MM.1S (cell line): ENCODE results near the gene ANKMY1.

Experiments used
- DNase-seq: peaks from one replicate; pipeline ENCODE4 v3.0.0-alpha.2; 2015
- H2AFZ ChIP-seq: fragments of 300-600 bp; sonication (generic); 2 replicates; pipeline ENCODE4 v1.6.0; 2016; ENCODE audit warnings: antibody characterized with exemption, low read length
- H3F3A ChIP-seq: fragments of 300-600 bp; sonication (generic); 2 replicates; pipeline ENCODE4 v1.6.1; 2016; ENCODE audit warnings: mild to moderate bottlenecking, antibody characterized with exemption, low read length, moderate library complexity, mixed read lengths; ENCODE audit not compliant: insufficient read depth
- H3K27ac ChIP-seq: fragments of 300-600 bp; sonication (generic); 2 replicates; pipeline ENCODE4 v1.5.1; 2016; ENCODE audit warnings: mild to moderate bottlenecking, low read length
- H3K27me3 ChIP-seq: fragments of 300-600 bp; sonication (generic); replicated peaks from 2 replicates; pipeline ENCODE4 v1.6.0; 2016; ENCODE audit warnings: low read length; ENCODE audit not compliant: insufficient read depth
- H3K36me3 ChIP-seq: fragments of 300-600 bp; sonication (generic); replicated peaks from 2 replicates; pipeline ENCODE4 v1.6.1; 2016; ENCODE audit warnings: mild to moderate bottlenecking, low read length, mixed read lengths; ENCODE audit not compliant: insufficient read depth
- H3K4me1 ChIP-seq: fragments of 300-600 bp; sonication (generic); 2 replicates; pipeline ENCODE4 v1.6.1; 2016; ENCODE audit warnings: low read length, mixed read lengths
- H3K4me2 ChIP-seq: fragments of 300-600 bp; sonication (generic); 2 replicates; pipeline ENCODE4 v1.6.0; 2016; ENCODE audit warnings: low read depth, low read length
- H3K4me3 ChIP-seq: fragments of 300-600 bp; sonication (generic); 2 replicates; pipeline ENCODE4 v1.5.1; 2016; ENCODE audit warnings: low read length, mixed read lengths
- H3K79me2 ChIP-seq: fragments of 300-600 bp; sonication (generic); 2 replicates; pipeline ENCODE4 v1.6.1; 2016; ENCODE audit warnings: mixed run types, low read length, mixed read lengths
- H3K9ac ChIP-seq: fragments of 300-600 bp; sonication (generic); 2 replicates; pipeline ENCODE4 v1.6.1; 2016; ENCODE audit warnings: low read length, mixed read lengths
- H3K9me2 ChIP-seq: fragments of 300-600 bp; sonication (generic); replicated peaks from 2 replicates; pipeline ENCODE4 v1.6.1; 2016; ENCODE audit warnings: mild to moderate bottlenecking, low read length, mixed read lengths; ENCODE audit not compliant: insufficient read depth
- H3K9me3 ChIP-seq: fragments of 300-600 bp; sonication (generic); replicated peaks from 2 replicates; pipeline ENCODE4 v1.6.1; 2016; ENCODE audit warnings: mild to moderate bottlenecking, low read length, mixed read lengths; ENCODE audit not compliant: insufficient read depth
- H4K20me1 ChIP-seq: fragments of 300-600 bp; sonication (generic); 2 replicates; pipeline ENCODE4 v1.6.1; 2016; ENCODE audit warnings: mild to moderate bottlenecking, low read length, moderate library complexity, mixed read lengths; ENCODE audit not compliant: insufficient read depth
- CTCF ChIP-seq: fragments of 300-600 bp; sonication (generic); IDR thresholded peaks from 2 replicates; pipeline ENCODE4 v1.5.1; 2016; ENCODE audit warnings: antibody characterized with exemption, low read length, mixed read lengths
- EZH2 ChIP-seq: fragments of 300-600 bp; sonication (generic); optimal IDR thresholded peaks from 2 replicates; pipeline ENCODE3; 2017; ENCODE audit warnings: low read depth, mild to moderate bottlenecking, antibody characterized with exemption, low read length, mixed read lengths
- EZH2phosphoT487 ChIP-seq: fragments of 300-600 bp; sonication (generic); IDR thresholded peaks from 2 replicates; pipeline ENCODE4 v1.6.1; 2018; ENCODE audit warnings: antibody characterized with exemption, low read length

Gene ANKMY1

GRCh38 chr2:240442891-240443715, 114.7 kb downstream of the ANKMY1 start:
- Histone ChIP-seq H3K36me3 (no peaks in the 10 kb centered on the region), H4K20me1 (no peaks in the 10 kb centered on the region), H3K9me3 (no peaks in the 10 kb centered on the region), H3K27me3 (peaks cover 12% of the 10 kb centered on the region; the same call in 1 of the 2 replicates), H3K79me2 (no peaks in the 10 kb centered on the region), H3K4me2 (no peak overlapping the region), H2AFZ (no peak overlapping the region), H3K9me2 (no peaks in the 10 kb centered on the region), H3K9ac (no peak overlapping the region), H3K4me1 (no peaks in the 10 kb centered on the region), H3F3A (no peaks in the 10 kb centered on the region), H3K4me3 (no peak overlapping the region), H3K27ac (no peak overlapping the region)
- DNase-seq = no peak
- TF ChIP-seq CTCF = no peak
- no peak for TF ChIP-seq EZH2phosphoT487
- no peak for TF ChIP-seq EZH2

DNA sequence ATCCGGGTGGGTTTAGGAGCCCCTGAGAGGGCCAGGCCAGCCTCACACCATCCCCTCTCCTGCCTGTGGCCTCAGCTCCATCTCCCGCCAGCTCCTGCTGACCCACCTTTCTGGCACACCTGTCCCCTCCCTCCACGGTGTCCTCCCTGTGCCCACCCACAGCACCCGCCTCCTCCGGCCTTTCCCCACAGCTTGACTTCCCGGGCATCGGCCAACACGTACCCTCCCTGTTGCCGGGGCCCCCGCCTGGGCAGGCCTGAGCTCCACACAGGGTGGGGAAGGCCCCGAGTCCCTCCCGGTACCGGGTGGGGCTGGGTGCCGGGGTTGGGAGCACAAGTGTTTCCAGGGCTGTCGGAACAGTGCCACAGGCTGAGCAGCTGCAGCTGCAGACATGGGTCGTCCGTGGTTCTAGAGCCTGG, 115.8 kb downstream of the ANKMY1 start:
- Histone ChIP-seq H2AFZ (no peak overlapping the region), H3K9ac (no peak overlapping the region), H3K4me3 (no peak overlapping the region), H3F3A (no peaks in the 10 kb centered on the region), H3K4me2 (no peak overlapping the region), H3K36me3 (no peaks in the 10 kb centered on the region), H3K79me2 (no peaks in the 10 kb centered on the region), H3K9me2 (no peaks in the 10 kb centered on the region), H3K27ac (no peak overlapping the region), H3K9me3 (no peaks in the 10 kb centered on the region), H3K27me3 (0 out of 2 replicates have a peak, but pooled peaks cover 6% of the 10 kb centered on the region), H4K20me1 (no peaks in the 10 kb centered on the region), H3K4me1 (no peaks in the 10 kb centered on the region)
- TF ChIP-seq EZH2phosphoT487 = no peak
- no peak for TF ChIP-seq EZH2
- no peak for TF ChIP-seq CTCF
- DNase-seq = no peak

GRCh38 chr2:240441326-240441992, 116.3 kb downstream of the ANKMY1 start:
- Histone ChIP-seq H3K4me2 (no peak overlapping the region), H3K9ac (no peak overlapping the region), H3K4me1 (no peaks in the 10 kb centered on the region), H4K20me1 (no peaks in the 10 kb centered on the region), H3K27ac (no peak overlapping the region), H3F3A (no peaks in the 10 kb centered on the region), H3K4me3 (no peak overlapping the region), H3K9me3 (no peaks in the 10 kb centered on the region), H2AFZ (no peak overlapping the region), H3K27me3 (0 out of 2 replicates have a peak, but pooled peaks cover 6% of the 10 kb centered on the region), H3K79me2 (no peaks in the 10 kb centered on the region), H3K9me2 (no peaks in the 10 kb centered on the region), H3K36me3 (no peaks in the 10 kb centered on the region)
- TF ChIP-seq CTCF (no peak), EZH2 (no peak), EZH2phosphoT487 (no peak)
- no peak for DNase-seq
